DND-41 (cell line): ENCODE results near the gene MLANA.

Experiments
- ATAC-seq: fragments of 200-7000 bp; cut with Tn5 transposase; 3 replicates; pipeline ENCODE4 v1.9.1; 2021; ENCODE audit warnings: low read depth; ENCODE audit not compliant: insufficient read depth
- DNase-seq: peaks from one replicate; pipeline ENCODE4 v3.0.0-alpha.2; 2020
- H2AFZ ChIP-seq: 2 replicates; pipeline ENCODE4 v1.6.0; 2012; ENCODE audit warnings: low read depth, low read length
- H3K27ac ChIP-seq: 2 replicates; pipeline ENCODE4 v1.5.1; 2012; ENCODE audit warnings: low read length, inconsistent platforms
- H3K27me3 ChIP-seq: fragments of 200-600 bp; sonication (generic); 2 replicates; pipeline ENCODE4 v1.6.0; 2012; ENCODE audit warnings: low read length, mild to moderate bottlenecking, inconsistent platforms; ENCODE audit not compliant: insufficient read depth, poor library complexity
- H3K36me3 ChIP-seq: 2 replicates; pipeline ENCODE4 v1.5.1; 2012; ENCODE audit warnings: low read length, inconsistent platforms; ENCODE audit not compliant: insufficient read depth
- H3K4me1 ChIP-seq: 2 replicates; pipeline ENCODE4 v1.5.1; 2012; ENCODE audit warnings: mild to moderate bottlenecking, low read length; ENCODE audit not compliant: insufficient read depth
- H3K4me2 ChIP-seq: 2 replicates; pipeline ENCODE4 v1.6.0; 2012; ENCODE audit warnings: mild to moderate bottlenecking, moderate library complexity, low read length, inconsistent platforms; ENCODE audit not compliant: insufficient read depth
- H3K4me3 ChIP-seq, 2 experiments: fragments of 200-600 bp in 1 of 2; shearing (Covaris generic) in 1 of 2; 2 replicates each; pipeline ENCODE4 v1.5.1; 2012 to 2016; ENCODE audit warnings: inconsistent platforms in 2 of 2, low read length in 2 of 2, mild to moderate bottlenecking in 2 of 2, low read depth in 1 of 2, moderate library complexity in 1 of 2
- H3K79me2 ChIP-seq: 2 replicates; pipeline ENCODE4 v1.6.0; 2012; ENCODE audit warnings: low read length, inconsistent platforms; ENCODE audit not compliant: insufficient read depth
- H3K9ac ChIP-seq: 2 replicates; pipeline ENCODE4 v1.6.0; 2012; ENCODE audit warnings: low read depth, mild to moderate bottlenecking, inconsistent platforms, low read length, moderate library complexity
- H3K9me3 ChIP-seq: 2 replicates; pipeline ENCODE4 v1.5.1; 2012; ENCODE audit warnings: low read length, moderate library complexity, mild to moderate bottlenecking, inconsistent platforms; ENCODE audit not compliant: insufficient read depth, severe bottlenecking
- H4K20me1 ChIP-seq: 2 replicates; pipeline ENCODE4 v1.6.0; 2012; ENCODE audit warnings: low read length; ENCODE audit not compliant: insufficient read depth
- CTCF ChIP-seq: IDR thresholded peaks from 2 replicates; pipeline ENCODE4 v1.5.1; 2012; ENCODE audit warnings: borderline replicate concordance, low read length, moderate library complexity, mild to moderate bottlenecking; ENCODE audit not compliant: poor library complexity, severe bottlenecking; ENCODE audit errors: extremely low read depth
- EZH2 ChIP-seq: IDR thresholded peaks from 3 replicates; pipeline ENCODE4 v1.6.1; 2012; ENCODE audit warnings: borderline replicate concordance, low read depth, mild to moderate bottlenecking, moderate library complexity, low read length, inconsistent platforms; ENCODE audit not compliant: severe bottlenecking

MLANA gene

GRCh38 chr9:5939530-5939929, 48.8 kb downstream of the MLANA start:
- no peaks in the 10 kb centered on the region for H4K20me1 ChIP-seq
- H2AFZ ChIP-seq: no peak overlapping the region
- H3K4me1 ChIP-seq: no peaks in the 10 kb centered on the region
- no peaks in the 10 kb centered on the region for H3K27me3 ChIP-seq
- DNase-seq (no peak), ATAC-seq (no peak)
- H3K9ac ChIP-seq: no peak overlapping the region
- H3K4me3 ChIP-seq: no peak overlapping the region
- no peaks in the 10 kb centered on the region for H3K36me3 ChIP-seq
- H3K4me2 ChIP-seq: no peak overlapping the region
- H3K9me3 ChIP-seq: no peaks in the 10 kb centered on the region
- no peak for TF ChIP-seq CTCF
- no peak for TF ChIP-seq EZH2
- no peak overlapping the region for H3K27ac ChIP-seq
- H3K79me2 ChIP-seq: no peaks in the 10 kb centered on the region

- H3K27me3 ChIP-seq: no peaks in the 10 kb centered on the region
- H2AFZ ChIP-seq: no peak overlapping the region
- no peak for TF ChIP-seq CTCF
- TF ChIP-seq EZH2: no peak
- no peaks in the 10 kb centered on the region for H3K36me3 ChIP-seq
- no peak for DNase-seq
- H3K79me2 ChIP-seq: no peaks in the 10 kb centered on the region
- no peak overlapping the region for H3K4me2 ChIP-seq
- H4K20me1 ChIP-seq: no peaks in the 10 kb centered on the region
- H3K9me3 ChIP-seq: no peaks in the 10 kb centered on the region
- ATAC-seq: no peak
- no peaks in the 10 kb centered on the region for H3K4me1 ChIP-seq
- H3K9ac ChIP-seq: no peak overlapping the region
- H3K27ac ChIP-seq: no peak overlapping the region
- H3K4me3 ChIP-seq: no peak overlapping the region
Observed at GRCh38 chr9:5941214-5941613, 50.5 kb downstream of the MLANA start.

- Histone ChIP-seq H3K4me3 (no peak overlapping the region), H3K27ac (no peak overlapping the region), H3K79me2 (no peaks in the 10 kb centered on the region), H4K20me1 (no peaks in the 10 kb centered on the region), H3K9me3 (no peaks in the 10 kb centered on the region), H2AFZ (no peak overlapping the region), H3K27me3 (no peaks in the 10 kb centered on the region), H3K9ac (no peak overlapping the region), H3K36me3 (no peaks in the 10 kb centered on the region), H3K4me1 (peaks cover 19% of the 10 kb centered on the region), H3K4me2 (no peak overlapping the region)
- TF ChIP-seq CTCF (no peak), EZH2 (no peak)
- no peak for ATAC-seq
- no peak for DNase-seq
Observed at GRCh38 chr9:5945112-5945511, 54.4 kb downstream of the MLANA start.

- H3K4me2 ChIP-seq: no peak overlapping the region
- DNase-seq: no peak
- no peak for TF ChIP-seq EZH2
- TF ChIP-seq CTCF: no peak
- H3K27me3 ChIP-seq: no peaks in the 10 kb centered on the region
- H3K27ac ChIP-seq: no peak overlapping the region
- no peak for ATAC-seq
- H3K4me3 ChIP-seq: no peak overlapping the region
- H2AFZ ChIP-seq: no peak overlapping the region
- no peaks in the 10 kb centered on the region for H4K20me1 ChIP-seq
- H3K9me3 ChIP-seq: no peaks in the 10 kb centered on the region
- no peak overlapping the region for H3K9ac ChIP-seq
- peaks cover 20% of the 10 kb centered on the region for H3K4me1 ChIP-seq
- no peaks in the 10 kb centered on the region for H3K79me2 ChIP-seq
- no peaks in the 10 kb centered on the region for H3K36me3 ChIP-seq
Observed at GRCh38 chr9:5947912-5948311, 57.2 kb downstream of the MLANA start.
